HEK293 (cell line): ENCODE measurements around the gene ARL16.

ENCODE experiments used
- KLF1 ChIP-seq: fragments of 450-650 bp; formaldehyde crosslinking; IDR thresholded peaks from 2 replicates; pipeline ENCODE4 v1.5.1; 2016; ENCODE audit warnings: missing biosample characterization, missing genetic modification characterization
- KLF16 ChIP-seq: fragments of 450-650 bp; formaldehyde crosslinking; IDR thresholded peaks from 2 replicates; pipeline ENCODE4 v1.5.1; 2017; ENCODE audit warnings: missing biosample characterization, missing genetic modification characterization
- REPIN1 ChIP-seq: fragments of 450-650 bp; formaldehyde crosslinking; IDR thresholded peaks from 2 replicates; pipeline ENCODE4 v1.5.1; 2017; ENCODE audit warnings: missing biosample characterization, missing genetic modification characterization, low read depth
- SALL2 ChIP-seq: fragments of 450-650 bp; formaldehyde crosslinking; IDR thresholded peaks from 2 replicates; pipeline ENCODE4 v1.5.0; 2017; ENCODE audit warnings: missing biosample characterization, mild to moderate bottlenecking, missing genetic modification characterization, borderline replicate concordance
- SP7 ChIP-seq: fragments of 450-650 bp; formaldehyde crosslinking; IDR thresholded peaks from 2 replicates; pipeline ENCODE4 v1.5.1; 2016; ENCODE audit warnings: missing biosample characterization, missing genetic modification characterization
- ZBTB20 ChIP-seq: fragments of 450-650 bp; formaldehyde crosslinking; IDR thresholded peaks from 2 replicates; pipeline ENCODE4 v1.5.1; 2016; ENCODE audit warnings: missing biosample characterization, missing genetic modification characterization
- ZBTB21 ChIP-seq: fragments of 450-650 bp; formaldehyde crosslinking; IDR thresholded peaks from 2 replicates; pipeline ENCODE4 v1.5.1; 2017; ENCODE audit warnings: missing biosample characterization, missing genetic modification characterization
- ZBTB8A ChIP-seq: fragments of 450-650 bp; formaldehyde crosslinking; IDR thresholded peaks from 2 replicates; pipeline ENCODE4 v1.5.1; 2016; ENCODE audit warnings: missing biosample characterization, missing genetic modification characterization
- ZEB2 ChIP-seq: fragments of 450-650 bp; formaldehyde crosslinking; IDR thresholded peaks from 2 replicates; pipeline ENCODE4 v1.5.1; 2016; ENCODE audit warnings: missing biosample characterization, missing genetic modification characterization
- ZNF121 ChIP-seq: fragments of 450-650 bp; formaldehyde crosslinking; IDR thresholded peaks from 2 replicates; pipeline ENCODE4 v1.5.1; 2016; ENCODE audit warnings: missing biosample characterization, missing genetic modification characterization
- ZNF133 ChIP-seq: fragments of 450-650 bp; formaldehyde crosslinking; IDR thresholded peaks from 2 replicates; pipeline ENCODE4 v1.5.1; 2016; ENCODE audit warnings: missing biosample characterization, missing genetic modification characterization
- ZNF223 ChIP-seq: fragments of 450-650 bp; formaldehyde crosslinking; IDR thresholded peaks from 2 replicates; pipeline ENCODE4 v1.5.1; 2016; ENCODE audit warnings: missing biosample characterization, missing genetic modification characterization
- ZNF24 ChIP-seq: fragments of 450-650 bp; formaldehyde crosslinking; IDR thresholded peaks from 2 replicates; pipeline ENCODE4 v1.5.1; 2016; ENCODE audit warnings: missing biosample characterization, missing genetic modification characterization
- ZNF354C ChIP-seq: fragments of 450-650 bp; formaldehyde crosslinking; IDR thresholded peaks from 2 replicates; pipeline ENCODE4 v1.5.1; 2016; ENCODE audit warnings: missing biosample characterization, missing genetic modification characterization, low read depth, borderline replicate concordance
- ZNF37A ChIP-seq: fragments of 450-650 bp; IDR thresholded peaks from 2 replicates; pipeline ENCODE4 v1.5.1; 2018; ENCODE audit warnings: missing biosample characterization, missing genetic modification characterization
- ZNF394 ChIP-seq: fragments of 450-650 bp; formaldehyde crosslinking; IDR thresholded peaks from 2 replicates; pipeline ENCODE4 v1.5.1; 2016; ENCODE audit warnings: missing biosample characterization, missing genetic modification characterization, mild to moderate bottlenecking, moderate library complexity, borderline replicate concordance
- ZNF433 ChIP-seq: fragments of 450-650 bp; formaldehyde crosslinking; IDR thresholded peaks from 2 replicates; pipeline ENCODE4 v1.5.1; 2016; ENCODE audit warnings: missing biosample characterization, missing genetic modification characterization, low read depth
- ZNF600 ChIP-seq: fragments of 450-650 bp; formaldehyde crosslinking; IDR thresholded peaks from 2 replicates; pipeline ENCODE4 v1.5.1; 2016; ENCODE audit warnings: missing biosample characterization, missing genetic modification characterization
- ZNF664 ChIP-seq: fragments of 450-650 bp; formaldehyde crosslinking; IDR thresholded peaks from 2 replicates; pipeline ENCODE4 v1.5.1; 2016; ENCODE audit warnings: missing biosample characterization, missing genetic modification characterization
- ZNF76 ChIP-seq: fragments of 450-650 bp; formaldehyde crosslinking; IDR thresholded peaks from 2 replicates; pipeline ENCODE4; 2016; ENCODE audit warnings: low read depth, missing biosample characterization, missing genetic modification characterization, borderline replicate concordance
- TF ChIP-seq, protein P1 (sequence below): fragments of 450-650 bp; formaldehyde crosslinking; conservative IDR thresholded peaks from 2 replicates; pipeline ENCODE4 v1.5.1; 2016; ENCODE audit warnings: low read depth, missing biosample characterization, missing genetic modification characterization
- TF ChIP-seq, protein P2 (sequence below): fragments of 450-650 bp; formaldehyde crosslinking; IDR thresholded peaks from 2 replicates; pipeline ENCODE4 v1.5.1; 2017; ENCODE audit warnings: missing biosample characterization, missing genetic modification characterization
- TF ChIP-seq, protein P3 (sequence below): fragments of 450-650 bp; formaldehyde crosslinking; IDR thresholded peaks from 2 replicates; pipeline ENCODE4; 2016; ENCODE audit warnings: missing biosample characterization, missing genetic modification characterization

The ARL16 gene

DNA sequence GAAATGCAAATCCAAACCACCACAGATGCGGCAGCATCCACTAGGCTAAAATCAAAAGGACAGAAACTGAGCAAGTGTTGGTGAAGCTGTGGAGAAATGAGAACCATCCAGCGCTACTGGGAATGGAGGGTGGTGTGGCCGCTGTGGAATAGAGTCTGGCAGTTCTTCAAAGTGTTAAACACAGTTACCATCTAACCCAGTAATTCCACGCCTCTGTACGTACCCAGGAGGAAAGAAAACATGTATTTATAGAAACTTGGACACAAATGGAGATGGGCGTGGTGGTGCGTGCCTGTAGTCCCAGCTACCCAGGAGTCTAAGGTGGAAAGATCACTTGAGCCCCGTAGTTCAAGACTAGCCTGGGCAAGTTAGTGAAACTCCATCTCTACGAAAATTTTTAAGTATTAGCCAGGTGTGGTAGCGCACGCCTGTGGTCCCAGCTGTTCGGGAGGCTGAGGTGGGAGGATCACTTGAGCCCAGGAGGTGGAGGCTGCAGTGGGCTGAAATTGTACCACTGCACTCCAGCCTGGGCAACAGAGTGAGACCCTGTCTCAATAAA, 40.1 kb upstream of the ARL16 start (continued):
- TF ChIP-seq, protein P1, sequence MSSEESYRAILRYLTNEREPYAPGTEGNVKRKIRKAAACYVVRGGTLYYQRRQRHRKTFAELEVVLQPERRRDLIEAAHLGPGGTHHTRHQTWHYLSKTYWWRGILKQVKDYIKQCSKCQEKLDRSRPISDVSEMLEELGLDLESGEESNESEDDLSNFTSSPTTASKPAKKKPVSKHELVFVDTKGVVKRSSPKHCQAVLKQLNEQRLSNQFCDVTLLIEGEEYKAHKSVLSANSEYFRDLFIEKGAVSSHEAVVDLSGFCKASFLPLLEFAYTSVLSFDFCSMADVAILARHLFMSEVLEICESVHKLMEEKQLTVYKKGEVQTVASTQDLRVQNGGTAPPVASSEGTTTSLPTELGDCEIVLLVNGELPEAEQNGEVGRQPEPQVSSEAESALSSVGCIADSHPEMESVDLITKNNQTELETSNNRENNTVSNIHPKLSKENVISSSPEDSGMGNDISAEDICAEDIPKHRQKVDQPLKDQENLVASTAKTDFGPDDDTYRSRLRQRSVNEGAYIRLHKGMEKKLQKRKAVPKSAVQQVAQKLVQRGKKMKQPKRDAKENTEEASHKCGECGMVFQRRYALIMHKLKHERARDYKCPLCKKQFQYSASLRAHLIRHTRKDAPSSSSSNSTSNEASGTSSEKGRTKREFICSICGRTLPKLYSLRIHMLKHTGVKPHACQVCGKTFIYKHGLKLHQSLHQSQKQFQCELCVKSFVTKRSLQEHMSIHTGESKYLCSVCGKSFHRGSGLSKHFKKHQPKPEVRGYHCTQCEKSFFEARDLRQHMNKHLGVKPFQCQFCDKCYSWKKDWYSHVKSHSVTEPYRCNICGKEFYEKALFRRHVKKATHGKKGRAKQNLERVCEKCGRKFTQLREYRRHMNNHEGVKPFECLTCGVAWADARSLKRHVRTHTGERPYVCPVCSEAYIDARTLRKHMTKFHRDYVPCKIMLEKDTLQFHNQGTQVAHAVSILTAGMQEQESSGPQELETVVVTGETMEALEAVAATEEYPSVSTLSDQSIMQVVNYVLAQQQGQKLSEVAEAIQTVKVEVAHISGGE (tag by site-specific recombination), result no peak
- TF ChIP-seq ZNF37A (tag by site-specific recombination), result no peak
- no peak for TF ChIP-seq ZNF223
- TF ChIP-seq ZBTB21 (tag by site-specific recombination), result no peak
- TF ChIP-seq, protein P2, sequence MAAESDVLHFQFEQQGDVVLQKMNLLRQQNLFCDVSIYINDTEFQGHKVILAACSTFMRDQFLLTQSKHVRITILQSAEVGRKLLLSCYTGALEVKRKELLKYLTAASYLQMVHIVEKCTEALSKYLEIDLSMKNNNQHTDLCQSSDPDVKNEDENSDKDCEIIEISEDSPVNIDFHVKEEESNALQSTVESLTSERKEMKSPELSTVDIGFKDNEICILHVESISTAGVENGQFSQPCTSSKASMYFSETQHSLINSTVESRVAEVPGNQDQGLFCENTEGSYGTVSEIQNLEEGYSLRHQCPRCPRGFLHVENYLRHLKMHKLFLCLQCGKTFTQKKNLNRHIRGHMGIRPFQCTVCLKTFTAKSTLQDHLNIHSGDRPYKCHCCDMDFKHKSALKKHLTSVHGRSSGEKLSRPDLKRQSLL (tag by site-specific recombination), result no peak
- TF ChIP-seq ZNF76 (tag by site-specific recombination), result peak; percentile 36; the same call in 1 of the 2 replicates
- TF ChIP-seq KLF1 (tag by site-specific recombination), result peak; percentile 71
- no peak for TF ChIP-seq SALL2 (tag by site-specific recombination)
- peak; percentile 32; the same call in 1 of the 2 replicates for TF ChIP-seq KLF16 (tag by site-specific recombination)
- no peak for TF ChIP-seq ZNF354C (tag by site-specific recombination)
- TF ChIP-seq ZNF133 (tag by site-specific recombination), result no peak
- TF ChIP-seq ZNF664 (tag by site-specific recombination), result no peak
- TF ChIP-seq ZNF121 (tag by site-specific recombination), result peak; percentile 99
- peak; percentile 58 for TF ChIP-seq SP7 (tag by site-specific recombination)
- TF ChIP-seq ZNF600 (tag by site-specific recombination), result peak; percentile 99
- TF ChIP-seq REPIN1, result no peak
- TF ChIP-seq, protein P3, sequence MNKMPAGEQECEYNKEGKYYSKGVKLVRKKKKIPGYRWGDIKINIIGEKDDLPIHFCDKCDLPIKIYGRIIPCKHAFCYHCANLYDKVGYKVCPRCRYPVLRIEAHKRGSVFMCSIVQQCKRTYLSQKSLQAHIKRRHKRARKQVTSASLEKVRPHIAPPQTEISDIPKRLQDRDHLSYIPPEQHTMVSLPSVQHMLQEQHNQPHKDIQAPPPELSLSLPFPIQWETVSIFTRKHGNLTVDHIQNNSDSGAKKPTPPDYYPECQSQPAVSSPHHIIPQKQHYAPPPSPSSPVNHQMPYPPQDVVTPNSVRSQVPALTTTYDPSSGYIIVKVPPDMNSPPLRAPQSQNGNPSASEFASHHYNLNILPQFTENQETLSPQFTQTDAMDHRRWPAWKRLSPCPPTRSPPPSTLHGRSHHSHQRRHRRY (tag by site-specific recombination), result no peak
- TF ChIP-seq ZNF394, result no peak
- TF ChIP-seq ZNF433 (tag by site-specific recombination), result no peak
- TF ChIP-seq ZBTB20 (tag by site-specific recombination), result no peak
- TF ChIP-seq ZEB2 (tag by site-specific recombination), result 0 out of 2 replicates have a peak, but pooled peaks have one; percentile 20
- no peak for TF ChIP-seq ZNF24
- TF ChIP-seq ZBTB8A, result peak; percentile 49; the same call in 1 of the 2 replicates
- TF ChIP-seq, all 188 proteins: peak for 12
